HepG2 (cell line): ENCODE results near the gene RNF13. TPM values are rescaled to one million over a fixed set of nuclear protein-coding genes. Genes with fewer than 3 reads are reported as not detected.

Experiments used
- DMTF1 ChIP-seq: sonication (generic); formaldehyde crosslinking; IDR thresholded peaks from 2 replicates; pipeline ENCODE4 v1.4.0; 2020; ENCODE audit warnings: mild to moderate bottlenecking, missing genetic modification reagents
- NAIF1 ChIP-seq: sonication (generic); formaldehyde crosslinking; IDR thresholded peaks from 2 replicates; pipeline ENCODE4 v1.5.0; 2020; ENCODE audit warnings: mild to moderate bottlenecking, missing genetic modification reagents, borderline replicate concordance
- NR2F6 ChIP-seq, 2 experiments: IDR thresholded peaks; 2 replicates each; pipeline ENCODE4 v1.6.1; 2016; ENCODE audit warnings: antibody characterized with exemption in 1 of 2, mild to moderate bottlenecking in 1 of 2
- SETDB1 ChIP-seq: sonication (generic); formaldehyde crosslinking; IDR thresholded peaks from 2 replicates; pipeline ENCODE4 v1.5.1; 2020; ENCODE audit warnings: missing genetic modification reagents, mild to moderate bottlenecking, borderline replicate concordance
- SMAD1 ChIP-seq: sonication (generic); formaldehyde crosslinking; IDR thresholded peaks from 2 replicates; pipeline ENCODE4 v1.4.0; 2020; ENCODE audit warnings: missing genetic modification reagents, low read depth, mild to moderate bottlenecking, borderline replicate concordance
- ZFAT ChIP-seq: sonication (generic); formaldehyde crosslinking; conservative IDR thresholded peaks from 2 replicates; pipeline ENCODE4 v1.8.1; 2023; ENCODE audit warnings: missing genetic modification reagents, inconsistent platforms
- ZNF20 ChIP-seq: sonication (generic); formaldehyde crosslinking; IDR thresholded peaks from 2 replicates; pipeline ENCODE4 v1.4.0; 2020; ENCODE audit warnings: mild to moderate bottlenecking, moderate library complexity, missing genetic modification reagents
- ZNF407 ChIP-seq: sonication (generic); formaldehyde crosslinking; IDR thresholded peaks from one replicate; pipeline ENCODE4 v1.5.1; 2020; ENCODE audit warnings: mild to moderate bottlenecking, missing genetic modification reagents; ENCODE audit errors: not compliant biosample characterization
- ZNF546 ChIP-seq: sonication (generic); formaldehyde crosslinking; conservative IDR thresholded peaks from 2 replicates; pipeline ENCODE4 v1.8.1; 2023; ENCODE audit warnings: mild to moderate bottlenecking, missing genetic modification reagents
- ZNF766 ChIP-seq: sonication (generic); formaldehyde crosslinking; IDR thresholded peaks from 2 replicates; pipeline ENCODE4 v1.5.0; 2020; ENCODE audit warnings: missing genetic modification reagents, borderline replicate concordance
- ZNF83 ChIP-seq: sonication (generic); formaldehyde crosslinking; IDR thresholded peaks from 2 replicates; pipeline ENCODE4 v1.4.0; 2020; ENCODE audit warnings: missing genetic modification reagents, mild to moderate bottlenecking, borderline replicate concordance
- ZSCAN25 ChIP-seq: sonication (generic); formaldehyde crosslinking; IDR thresholded peaks from 2 replicates; pipeline ENCODE4 v1.8.0; 2022; ENCODE audit warnings: mild to moderate bottlenecking, missing genetic modification reagents
- polyA plus RNA-seq, 8 experiments: library from polyadenylated mRNA; depleted of rRNA in 3 of 8; stranded (reverse) in 7 of 8; unstranded in 1 of 8; fragments of >200 nt; fragmentation: Illumina TruSeq in 4 of 8; extraction: Trizol in 4 of 8; gene quantifications; 2 replicates each; pipeline versions ENCODE4 v1.2.1 to v1.2.3, GENCODE V29; 2011 to 2016; ENCODE audit warnings: low read depth in 4 of 8, missing spikeins in 1 of 8, mixed read lengths in 1 of 8; ENCODE audit not compliant: insufficient read depth in 1 of 8
- total RNA-seq, 5 experiments: library from RNA; depleted of rRNA; stranded (reverse); fragments of >200 nt; fragmentation: Illumina TruSeq; extraction: Trizol; gene quantifications; 2 replicates each; pipeline ENCODE4 v1.2.3, GENCODE V29; 2016; ENCODE audit warnings: low read depth in 1 of 5
- TF ChIP-seq, protein P1 (sequence below): sonication (generic); formaldehyde crosslinking; IDR thresholded peaks from 2 replicates; pipeline ENCODE4 v1.8.1; 2023; ENCODE audit warnings: mild to moderate bottlenecking, missing genetic modification reagents, borderline replicate concordance
- TF ChIP-seq, protein P2 (sequence below): sonication (generic); formaldehyde crosslinking; IDR thresholded peaks from 2 replicates; pipeline ENCODE4 v1.5.0; 2020; ENCODE audit warnings: mild to moderate bottlenecking, missing genetic modification reagents

RNF13 gene
- total and polyA plus RNA-seq, 2 of the 13 experiments (the other 11 are each of a cell fraction or from before 2014, with no cell fraction given), result 39.8 to 46.0 TPM

GRCh38 chr3:149970716-149971402 lies 157.8 kb downstream of the RNF13 start, which contains the start of gene PFN2 (continued):
- TF ChIP-seq ZSCAN25 (CRISPR knock-in tag) (no peak; the same call in 1 of the 2 replicates), ZNF83 (CRISPR knock-in tag) (peak; percentile 82), NR2F6 (IDR thresholded peaks at IDR 0.05) (no peak), NR2F6 (CRISPR knock-in tag; IDR thresholded peaks at IDR 0.05) (no peak), SMAD1 (CRISPR knock-in tag) (no peak), ZNF20 (CRISPR knock-in tag) (no peak), ZFAT (no peak), ZNF766 (CRISPR knock-in tag) (peak; percentile 83), ZNF546 (CRISPR knock-in tag) (peak; percentile 63; the same call in 1 of the 2 replicates), SETDB1 (no peak), DMTF1 (CRISPR knock-in tag) (no peak), NAIF1 (CRISPR knock-in tag) (peak; percentile 96), ZNF407 (CRISPR knock-in tag) (no peak)
- TF ChIP-seq, protein P1, sequence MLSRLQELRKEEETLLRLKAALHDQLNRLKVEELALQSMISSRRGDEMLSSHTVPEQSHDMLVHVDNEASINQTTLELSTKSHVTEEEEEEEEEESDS (CRISPR knock-in tag), result peak; percentile 58; the same call in 1 of the 2 replicates
- TF ChIP-seq, protein P2, sequence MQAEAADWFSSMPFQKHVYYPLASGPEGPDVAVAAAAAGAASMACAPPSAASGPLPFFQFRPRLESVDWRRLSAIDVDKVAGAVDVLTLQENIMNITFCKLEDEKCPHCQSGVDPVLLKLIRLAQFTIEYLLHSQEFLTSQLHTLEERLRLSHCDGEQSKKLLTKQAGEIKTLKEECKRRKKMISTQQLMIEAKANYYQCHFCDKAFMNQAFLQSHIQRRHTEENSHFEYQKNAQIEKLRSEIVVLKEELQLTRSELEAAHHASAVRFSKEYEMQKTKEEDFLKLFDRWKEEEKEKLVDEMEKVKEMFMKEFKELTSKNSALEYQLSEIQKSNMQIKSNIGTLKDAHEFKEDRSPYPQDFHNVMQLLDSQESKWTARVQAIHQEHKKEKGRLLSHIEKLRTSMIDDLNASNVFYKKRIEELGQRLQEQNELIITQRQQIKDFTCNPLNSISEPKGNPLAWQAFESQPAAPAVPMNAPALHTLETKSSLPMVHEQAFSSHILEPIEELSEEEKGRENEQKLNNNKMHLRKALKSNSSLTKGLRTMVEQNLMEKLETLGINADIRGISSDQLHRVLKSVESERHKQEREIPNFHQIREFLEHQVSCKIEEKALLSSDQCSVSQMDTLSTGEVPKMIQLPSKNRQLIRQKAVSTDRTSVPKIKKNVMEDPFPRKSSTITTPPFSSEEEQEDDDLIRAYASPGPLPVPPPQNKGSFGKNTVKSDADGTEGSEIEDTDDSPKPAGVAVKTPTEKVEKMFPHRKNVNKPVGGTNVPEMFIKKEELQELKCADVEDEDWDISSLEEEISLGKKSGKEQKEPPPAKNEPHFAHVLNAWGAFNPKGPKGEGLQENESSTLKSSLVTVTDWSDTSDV (CRISPR knock-in tag), result no peak; the same call in 1 of the 2 replicates
